HG03045 (cell line): Measurements from ENCODE around the gene KDM4C.
"Not testable (repeated sequence)": the region's sequence is repeated elsewhere in the genome, so short reads cannot be mapped to it uniquely, and the experiment has no call there.

Source experiments
- ATAC-seq: cut with Tn5 transposase; IDR thresholded peaks from one replicate; pipeline ENCODE4 v1.9.1; 2021; ENCODE audit warnings: mild to moderate bottlenecking, moderate library complexity; ENCODE audit not compliant: unreplicated experiment

Gene KDM4C

DNA sequence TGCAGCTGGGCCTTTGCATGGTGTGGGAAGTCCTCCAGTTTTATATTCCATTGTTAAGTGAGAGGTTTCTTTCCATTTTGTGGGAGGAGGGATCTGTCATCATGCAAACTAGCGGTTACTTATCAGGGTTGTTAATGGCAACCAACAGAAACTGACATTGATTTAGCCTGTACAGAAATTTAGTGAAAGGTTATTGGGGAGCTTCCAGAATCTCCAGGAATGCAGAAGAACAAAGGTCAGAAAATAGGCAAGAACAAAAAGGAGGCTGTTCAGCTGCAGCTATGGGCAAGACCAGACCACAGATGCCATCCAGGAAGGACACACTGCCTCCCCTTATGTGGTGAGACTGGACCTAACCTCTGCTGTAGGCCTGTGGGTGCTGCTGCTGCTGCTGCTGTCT lies 395.8 kb downstream of the KDM4C start:
- no peak for ATAC-seq

DNA sequence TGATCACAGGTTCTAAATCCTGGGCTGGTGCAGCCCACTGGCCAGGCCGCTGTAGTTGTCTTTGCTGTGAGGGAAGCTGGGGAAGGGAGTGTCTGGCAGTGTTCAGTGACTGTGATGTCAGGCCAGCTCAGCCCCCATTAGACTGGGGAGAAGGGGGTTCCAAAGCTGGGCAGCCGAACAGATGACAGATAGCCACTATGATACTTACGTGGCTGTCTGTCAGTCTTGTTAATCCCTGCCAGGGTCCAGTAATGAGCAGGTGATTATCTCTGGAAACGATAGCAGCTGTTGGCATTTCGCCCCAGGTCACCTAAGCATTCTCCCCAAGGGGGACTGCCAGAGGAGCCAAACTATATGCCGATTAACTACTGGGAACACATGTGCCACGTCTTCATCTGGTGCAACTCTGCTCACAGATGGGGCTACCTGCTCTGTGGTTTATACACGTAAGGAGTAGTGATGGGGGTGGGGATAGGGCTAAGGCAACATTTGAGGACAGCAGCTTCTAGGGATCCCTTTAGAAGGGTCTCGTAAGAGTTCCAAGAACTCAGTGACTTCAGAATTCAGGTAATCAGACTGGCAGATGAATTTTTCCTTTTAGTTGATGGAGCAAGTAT lies 396.3 kb downstream of the KDM4C start:
- no peak for ATAC-seq

GRCh38 chr9:7154650-7155049 lies 396.9 kb downstream of the KDM4C start:
- ATAC-seq = no peak

DNA sequence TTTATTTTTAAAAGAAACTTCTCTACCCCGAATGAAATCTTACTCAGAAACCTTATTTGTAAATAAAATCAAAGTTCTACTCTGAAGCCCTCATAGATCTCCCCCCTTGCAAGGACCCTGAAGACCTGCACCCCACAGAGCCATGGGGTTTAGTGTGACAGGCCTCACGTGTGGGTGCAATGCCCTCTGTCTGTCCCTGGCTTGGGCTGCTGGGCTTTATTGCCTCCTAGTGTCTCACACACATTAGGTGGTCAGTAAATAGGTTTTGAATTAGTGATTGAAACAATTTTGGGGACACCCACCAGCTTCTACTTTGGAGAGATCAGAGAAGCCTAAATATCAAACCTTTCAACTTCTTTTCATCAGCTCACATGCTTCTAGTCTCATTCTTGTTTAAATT lies 403.7 kb downstream of the KDM4C start:
- ATAC-seq = no peak

- no peak for ATAC-seq
Measured at GRCh38 chr9:7163932-7164331, 406.2 kb downstream of the KDM4C start.

- no peak for ATAC-seq
Measured at GRCh38 chr9:7164440-7165330, 406.9 kb downstream of the KDM4C start.

GRCh38 chr9:7165331-7165975 lies 407.7 kb downstream of the KDM4C start:
- ATAC-seq = no peak

DNA sequence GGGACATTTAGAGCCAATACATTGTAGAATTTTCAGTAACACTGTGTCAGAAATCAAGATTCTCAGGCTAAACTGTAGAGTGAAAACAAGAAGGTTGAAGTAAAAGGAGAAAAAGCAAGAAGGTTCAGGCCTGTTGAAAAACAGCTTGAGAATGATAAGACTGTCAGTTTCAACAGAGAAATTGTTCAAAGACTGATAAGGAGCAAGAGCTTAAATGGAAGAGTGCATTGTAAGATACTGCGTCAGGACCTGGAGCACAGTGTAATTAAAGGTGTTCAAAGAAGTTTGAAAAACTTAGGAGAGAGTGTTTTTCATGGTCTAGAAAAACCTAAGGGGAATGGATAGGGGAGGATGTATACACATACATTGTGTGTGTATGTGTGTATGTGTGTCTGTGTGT lies 408.3 kb downstream of the KDM4C start:
- ATAC-seq = no peak

- no peak for ATAC-seq
Measured at GRCh38 chr9:7169717-7170389, 412.1 kb downstream of the KDM4C start.

DNA sequence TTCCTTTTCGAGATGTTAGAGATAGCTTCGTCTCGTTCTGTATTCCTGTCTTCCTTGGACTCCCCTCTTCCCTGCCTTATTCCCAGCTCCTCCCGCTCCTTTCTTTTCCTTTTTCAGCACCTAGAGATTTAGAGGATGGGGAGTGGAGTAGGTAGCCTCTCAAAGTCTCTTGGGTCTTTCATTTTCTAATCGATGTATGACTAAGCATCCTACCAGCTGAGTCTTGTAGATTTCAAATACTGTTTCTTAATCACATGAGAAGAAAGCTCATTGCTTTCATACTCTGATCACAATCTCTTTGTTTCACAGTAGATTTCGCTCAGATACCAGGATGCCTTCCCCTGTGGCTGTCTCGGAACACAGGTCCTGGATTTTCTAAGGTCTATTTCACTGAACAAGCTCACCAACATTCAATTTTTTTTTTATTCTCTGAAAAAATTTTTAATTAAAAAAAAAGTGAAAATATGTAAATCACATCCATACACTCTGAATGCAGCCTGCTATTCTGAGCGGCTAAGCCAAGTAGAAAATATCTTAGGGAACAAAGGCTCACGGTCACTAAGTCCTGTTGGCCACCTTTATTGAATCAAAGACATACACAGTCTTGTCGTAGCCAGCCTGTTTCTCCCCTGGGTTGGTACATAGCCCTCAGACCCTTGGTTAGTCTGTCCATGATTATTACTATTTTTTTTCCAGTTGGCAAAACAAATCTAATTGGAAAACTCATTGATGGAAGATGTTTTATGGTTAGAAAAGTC lies 413.8 kb downstream of the KDM4C start:
- ATAC-seq = no peak

DNA sequence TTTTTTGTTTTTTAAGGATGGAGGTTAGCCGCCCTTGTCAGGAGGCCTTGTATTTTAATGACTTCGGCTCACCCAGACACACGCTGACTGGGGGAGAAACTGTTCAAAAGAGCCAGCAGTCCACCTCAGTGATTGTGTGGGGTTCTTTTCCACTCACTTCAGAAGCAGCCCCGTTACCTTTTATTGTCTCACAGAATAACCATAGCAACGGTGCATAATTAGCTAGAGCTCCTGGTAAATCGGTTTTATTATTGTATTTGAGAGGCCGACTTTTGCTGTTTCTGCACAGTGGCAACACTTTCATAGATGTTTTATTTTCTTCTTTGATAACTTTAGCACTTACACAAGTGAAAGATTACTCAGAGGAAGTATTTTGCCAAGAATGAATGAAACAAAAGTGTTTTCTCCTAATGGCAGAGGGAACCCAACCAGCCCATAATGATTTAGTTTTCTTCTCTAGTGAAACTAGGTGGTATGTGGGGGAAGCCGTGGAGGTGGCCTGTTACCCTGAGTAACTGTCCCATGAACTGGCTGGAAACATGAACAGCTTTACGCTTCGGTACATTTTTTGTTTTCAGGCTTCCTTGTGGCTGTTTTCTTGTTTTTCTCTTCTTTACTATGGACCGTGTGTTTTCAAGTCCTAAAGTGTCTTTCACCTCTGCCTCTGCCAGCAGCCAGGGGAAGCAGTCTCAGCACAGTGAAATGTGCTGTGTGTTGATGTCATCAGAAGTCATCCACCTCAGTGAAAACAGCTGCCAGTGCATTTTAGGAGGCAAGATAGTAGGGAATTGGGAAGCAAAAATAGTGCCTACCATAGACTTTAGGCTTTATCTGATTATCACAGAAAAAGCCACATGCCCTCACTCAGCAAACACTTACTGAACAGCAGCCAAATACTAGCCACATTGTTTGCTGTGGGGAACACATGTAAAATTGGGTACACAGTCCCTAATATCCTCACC lies 414.7 kb downstream of the KDM4C start:
- ATAC-seq = no peak

- no peak for ATAC-seq
Measured at GRCh38 chr9:7173139-7173538, 415.4 kb downstream of the KDM4C start.

GRCh38 chr9:7174301-7174700 lies 416.5 kb downstream of the KDM4C start:
- ATAC-seq = no peak

- ATAC-seq = no peak
Measured at GRCh38 chr9:7174884-7175283, 417.1 kb downstream of the KDM4C start.

DNA sequence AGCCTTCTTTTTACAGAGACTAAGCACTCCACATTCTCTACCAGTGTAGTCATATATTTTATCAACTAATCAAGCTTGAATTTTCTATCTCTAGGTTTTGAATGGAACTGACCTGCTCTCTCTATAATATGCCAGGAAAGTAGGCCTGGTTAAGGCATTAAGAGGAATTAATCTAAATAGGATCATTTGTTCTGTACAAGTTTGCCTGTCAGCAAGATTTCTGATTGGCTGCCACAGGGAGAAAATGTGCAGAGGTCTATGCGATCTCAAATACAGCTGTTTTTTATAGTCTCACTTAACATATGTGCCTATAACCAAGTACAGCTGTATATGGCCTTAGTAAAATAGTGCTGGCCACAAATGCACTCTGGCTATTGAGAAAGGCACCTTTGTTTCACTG lies 418.8 kb downstream of the KDM4C start:
- no peak for ATAC-seq

DNA sequence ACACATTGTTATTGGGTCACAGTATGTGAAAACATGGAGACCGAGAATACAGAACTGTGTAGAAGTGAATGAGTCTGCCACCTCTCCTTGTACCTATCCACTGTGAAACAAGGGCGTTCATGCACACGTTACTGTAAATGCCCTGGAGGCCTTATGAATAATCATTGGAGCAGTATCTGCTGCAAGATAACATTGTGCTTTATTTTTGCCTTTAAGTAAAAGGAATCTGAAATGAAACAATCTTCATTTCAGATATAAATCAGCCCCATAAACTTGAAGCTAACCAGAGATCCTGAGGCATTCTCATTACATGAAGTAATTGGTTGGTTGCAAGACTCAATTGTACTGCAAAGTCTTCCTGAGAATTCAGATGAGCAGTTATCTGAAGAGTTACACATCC lies 419.6 kb downstream of the KDM4C start:
- no peak for ATAC-seq

DNA sequence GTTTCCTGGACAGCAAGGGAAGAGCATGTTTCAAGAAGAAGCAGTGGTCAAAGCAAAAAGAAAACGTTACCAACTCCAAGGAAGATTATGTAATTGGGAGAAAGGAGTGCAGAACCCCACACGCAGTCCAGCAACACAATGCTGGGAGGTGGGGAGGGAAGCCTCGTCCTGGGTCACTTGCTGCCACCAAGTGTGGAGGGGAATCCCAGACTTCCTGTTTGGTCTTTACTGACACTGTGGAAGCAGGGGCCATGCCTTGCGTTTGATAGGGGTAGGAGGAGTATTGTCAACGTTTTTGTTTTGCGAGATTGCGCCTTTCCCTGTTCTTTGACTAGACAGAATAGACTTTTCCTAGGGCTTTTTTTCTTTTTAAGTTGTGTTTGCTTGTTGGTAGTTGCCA lies 421.0 kb downstream of the KDM4C start:
- no peak for ATAC-seq

- ATAC-seq = no peak
Measured at GRCh38 chr9:7180247-7180646, 422.5 kb downstream of the KDM4C start.

GRCh38 chr9:7183139-7183538 lies 425.4 kb downstream of the KDM4C start:
- ATAC-seq = not testable (repeated sequence)

DNA sequence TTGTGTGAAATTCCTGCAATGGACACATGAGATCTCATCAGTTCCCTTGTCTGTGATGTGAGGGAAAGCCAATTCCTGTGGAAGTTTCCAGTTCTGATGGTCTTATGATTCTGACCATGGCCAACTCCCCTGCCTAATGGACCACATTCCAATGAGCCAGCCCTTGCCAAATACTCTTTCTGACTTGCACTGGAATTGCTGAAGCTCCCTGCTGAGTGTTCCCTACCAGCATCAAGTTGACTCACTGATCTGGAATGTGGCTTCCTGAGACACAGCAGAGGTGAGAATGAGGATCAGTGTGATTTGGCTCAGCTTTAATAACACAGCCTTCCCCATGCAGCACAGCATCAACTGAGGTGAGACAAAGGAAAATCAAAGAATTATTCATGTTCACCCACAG lies 427.8 kb downstream of the KDM4C start:
- no peak for ATAC-seq
